ENCODE data around the gene WWC2.
"Not testable (repeated sequence)": the region's sequence is repeated elsewhere in the genome, so short reads cannot be mapped to it uniquely, and the experiment has no call there.

WWC2 gene

GRCh38 chr4:183149616-183150539 lies 50.8 kb downstream of the WWC2 start:
- H3K4me3 ChIP-seq (ENCODE audit: low read depth, low read length): no peak overlapping the region
- no peaks in the 10 kb centered on the region for H3K27me3 ChIP-seq (ENCODE audit: insufficient read depth, low read depth, severe bottlenecking)
- H3K9me3 ChIP-seq (ENCODE audit: severe bottlenecking): no peaks in the 10 kb centered on the region
- no peak for TF ChIP-seq CTCF (IDR thresholded peaks at IDR 0.05; ENCODE audit: low read depth, low read length)
- H3K27ac ChIP-seq: no peak overlapping the region
- no peaks in the 10 kb centered on the region for H3K36me3 ChIP-seq
- no peak for DNase-seq

- H3K27ac ChIP-seq; DNase-seq; H3K9me3 ChIP-seq (ENCODE audit: severe bottlenecking); H3K4me3 ChIP-seq (ENCODE audit: low read depth, low read length); H3K27me3 ChIP-seq (ENCODE audit: insufficient read depth, low read depth, severe bottlenecking); H3K36me3 ChIP-seq: not testable (repeated sequence)
Measured at GRCh38 chr4:183150664-183151063, 51.6 kb downstream of the WWC2 start.

- not testable (repeated sequence) for H3K27me3 ChIP-seq (ENCODE audit: insufficient read depth, low read depth, severe bottlenecking); H3K27ac ChIP-seq; H3K36me3 ChIP-seq; H3K9me3 ChIP-seq (ENCODE audit: severe bottlenecking); H3K4me3 ChIP-seq (ENCODE audit: low read depth, low read length); DNase-seq
Measured at GRCh38 chr4:183152232-183152631, 53.2 kb downstream of the WWC2 start.

- Histone ChIP-seq H3K27me3 (ENCODE audit: insufficient read depth, low read depth, severe bottlenecking) (no peaks in the 10 kb centered on the region), H3K4me3 (ENCODE audit: low read depth, low read length) (no peak overlapping the region), H3K36me3 (no peaks in the 10 kb centered on the region), H3K27ac (no peak overlapping the region), H3K9me3 (ENCODE audit: severe bottlenecking) (no peaks in the 10 kb centered on the region)
- TF ChIP-seq CTCF (IDR thresholded peaks at IDR 0.05; ENCODE audit: low read depth, low read length): no peak
- DNase-seq: no peak
Measured at GRCh38 chr4:183153190-183153916, 54.3 kb downstream of the WWC2 start.

GRCh38 chr4:183154701-183155391 lies 55.8 kb downstream of the WWC2 start:
- DNase-seq: no peak
- no peaks in the 10 kb centered on the region for H3K27me3 ChIP-seq (ENCODE audit: insufficient read depth, low read depth, severe bottlenecking)
- TF ChIP-seq CTCF (IDR thresholded peaks at IDR 0.05; ENCODE audit: low read depth, low read length): no peak
- H3K9me3 ChIP-seq (ENCODE audit: severe bottlenecking): no peaks in the 10 kb centered on the region
- H3K4me3 ChIP-seq (ENCODE audit: low read depth, low read length): no peak overlapping the region
- no peak overlapping the region for H3K27ac ChIP-seq
- H3K36me3 ChIP-seq: no peaks in the 10 kb centered on the region

GRCh38 chr4:183155450-183156184 lies 56.6 kb downstream of the WWC2 start:
- Histone ChIP-seq H3K27me3 (ENCODE audit: insufficient read depth, low read depth, severe bottlenecking) (no peaks in the 10 kb centered on the region), H3K9me3 (ENCODE audit: severe bottlenecking) (no peaks in the 10 kb centered on the region), H3K36me3 (no peaks in the 10 kb centered on the region), H3K4me3 (ENCODE audit: low read depth, low read length) (no peak overlapping the region), H3K27ac (no peak overlapping the region)
- DNase-seq: no peak
- TF ChIP-seq CTCF (IDR thresholded peaks at IDR 0.05; ENCODE audit: low read depth, low read length): no peak
